ENCODE results near the gene PPP1R13B. TPM values are rescaled to one million over a fixed set of nuclear protein-coding genes. Genes with fewer than 3 reads are reported as not detected.

PPP1R13B gene
- total and polyA plus RNA-seq, 7 donors: 4.7 to 17.9 (median 13.3) TPM

DNA sequence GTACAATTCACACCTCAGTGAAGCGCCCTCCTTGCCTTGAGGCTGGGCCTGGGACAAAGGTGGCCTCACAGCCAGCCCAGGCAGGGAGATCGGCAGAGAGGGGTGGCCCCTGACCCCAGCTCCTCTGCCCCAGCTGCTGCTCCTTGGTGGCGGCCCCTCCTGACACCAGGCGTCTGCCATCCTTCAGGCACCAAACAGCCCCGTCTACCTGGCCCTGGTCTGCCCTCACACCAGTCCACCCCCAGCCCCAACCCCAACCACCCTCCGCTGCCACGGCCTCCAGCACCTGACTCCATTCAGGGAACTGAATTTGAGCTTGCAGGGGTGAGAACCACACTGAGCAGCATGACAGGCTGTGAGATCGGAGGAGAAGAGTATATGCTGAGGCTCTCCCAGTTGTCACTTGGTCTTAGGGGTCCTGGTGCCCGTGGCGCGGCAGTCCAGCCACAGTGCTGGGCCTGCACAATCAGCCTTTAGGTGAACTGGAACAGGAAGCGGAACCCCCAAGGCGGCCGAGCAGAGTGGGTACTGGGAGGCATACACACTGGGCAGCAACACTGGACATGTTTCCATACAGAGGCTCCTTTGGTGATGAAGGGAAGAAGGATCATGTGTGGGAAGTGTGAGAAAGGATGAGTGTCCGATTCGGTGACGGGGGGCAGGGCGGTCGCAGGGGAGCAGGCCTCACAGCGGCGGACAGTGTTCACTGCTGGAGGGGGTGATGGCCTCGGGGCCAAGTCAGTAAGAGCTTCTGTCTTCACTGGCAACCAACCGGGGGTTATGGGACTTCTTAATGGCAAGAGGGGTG is 113.1 kb downstream of the PPP1R13B start:
- TF ChIP-seq, protein P1, sequence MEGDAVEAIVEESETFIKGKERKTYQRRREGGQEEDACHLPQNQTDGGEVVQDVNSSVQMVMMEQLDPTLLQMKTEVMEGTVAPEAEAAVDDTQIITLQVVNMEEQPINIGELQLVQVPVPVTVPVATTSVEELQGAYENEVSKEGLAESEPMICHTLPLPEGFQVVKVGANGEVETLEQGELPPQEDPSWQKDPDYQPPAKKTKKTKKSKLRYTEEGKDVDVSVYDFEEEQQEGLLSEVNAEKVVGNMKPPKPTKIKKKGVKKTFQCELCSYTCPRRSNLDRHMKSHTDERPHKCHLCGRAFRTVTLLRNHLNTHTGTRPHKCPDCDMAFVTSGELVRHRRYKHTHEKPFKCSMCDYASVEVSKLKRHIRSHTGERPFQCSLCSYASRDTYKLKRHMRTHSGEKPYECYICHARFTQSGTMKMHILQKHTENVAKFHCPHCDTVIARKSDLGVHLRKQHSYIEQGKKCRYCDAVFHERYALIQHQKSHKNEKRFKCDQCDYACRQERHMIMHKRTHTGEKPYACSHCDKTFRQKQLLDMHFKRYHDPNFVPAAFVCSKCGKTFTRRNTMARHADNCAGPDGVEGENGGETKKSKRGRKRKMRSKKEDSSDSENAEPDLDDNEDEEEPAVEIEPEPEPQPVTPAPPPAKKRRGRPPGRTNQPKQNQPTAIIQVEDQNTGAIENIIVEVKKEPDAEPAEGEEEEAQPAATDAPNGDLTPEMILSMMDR (IDR thresholded peaks at IDR 0.05): no peak
- Histone ChIP-seq H3K4me3 (no peak overlapping the region), H3K27ac (no peak overlapping the region), H3K9me3 (no peaks in the 10 kb centered on the region), H3K36me3 (ENCODE audit: insufficient read depth in 1 of 2, low read depth in 1 of 2) (peaks cover 0 to 83% of the 10 kb centered on the region in 2 donors), H3K27me3 (ENCODE audit: insufficient read depth in 3 of 3, low read length in 2 of 3) (no peaks in the 10 kb centered on the region), H3K4me1 (peaks cover 12% of the 10 kb centered on the region)
- DNase-seq (peak in 1 of 2 donors; percentile 41), ATAC-seq (no peak)
- 89 to 94% (median 90%) methylated on average over 23 of the region's 23 CpGs for WGBS, 3 donors
- intact Hi-C loops (cut with DNase I): no loop called here

DNA sequence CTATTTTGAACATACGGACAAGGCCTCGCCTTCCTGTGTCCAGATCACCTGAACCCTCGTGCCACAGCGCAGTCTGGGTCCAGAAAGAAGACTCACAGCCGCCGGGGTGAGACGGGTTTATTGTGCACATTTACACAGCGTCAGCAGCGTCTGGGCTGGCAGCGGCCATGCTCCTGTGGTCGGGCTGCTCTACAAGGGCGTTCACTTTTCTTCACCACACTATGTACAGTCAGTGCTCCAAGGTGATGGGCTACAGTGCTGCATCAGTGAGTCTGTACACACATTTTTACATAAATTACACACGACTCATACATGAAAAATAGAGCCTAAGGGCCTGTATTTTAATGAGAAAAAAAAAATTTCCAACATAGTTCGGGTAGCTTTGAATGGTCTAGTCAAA is 113.7 kb downstream of the PPP1R13B start:
- Histone ChIP-seq H3K36me3 (ENCODE audit: insufficient read depth in 1 of 2, low read depth in 1 of 2) (peaks cover 0 to 82% of the 10 kb centered on the region in 2 donors), H3K27me3 (ENCODE audit: insufficient read depth in 3 of 3, low read length in 2 of 3) (no peaks in the 10 kb centered on the region), H3K4me1 (peaks cover 15% of the 10 kb centered on the region), H3K27ac (no peak overlapping the region), H3K9me3 (no peaks in the 10 kb centered on the region), H3K4me3 (no peak overlapping the region)
- TF ChIP-seq, protein P1 (IDR thresholded peaks at IDR 0.05): no peak
- WGBS, 3 donors: 89 to 92% (median 92%) methylated on average over 14 of the region's 14 CpGs
- intact Hi-C loops (cut with DNase I): no loop called here
- ATAC-seq (no peak), DNase-seq (peak in 1 of 2 donors; percentile 40)

DNA sequence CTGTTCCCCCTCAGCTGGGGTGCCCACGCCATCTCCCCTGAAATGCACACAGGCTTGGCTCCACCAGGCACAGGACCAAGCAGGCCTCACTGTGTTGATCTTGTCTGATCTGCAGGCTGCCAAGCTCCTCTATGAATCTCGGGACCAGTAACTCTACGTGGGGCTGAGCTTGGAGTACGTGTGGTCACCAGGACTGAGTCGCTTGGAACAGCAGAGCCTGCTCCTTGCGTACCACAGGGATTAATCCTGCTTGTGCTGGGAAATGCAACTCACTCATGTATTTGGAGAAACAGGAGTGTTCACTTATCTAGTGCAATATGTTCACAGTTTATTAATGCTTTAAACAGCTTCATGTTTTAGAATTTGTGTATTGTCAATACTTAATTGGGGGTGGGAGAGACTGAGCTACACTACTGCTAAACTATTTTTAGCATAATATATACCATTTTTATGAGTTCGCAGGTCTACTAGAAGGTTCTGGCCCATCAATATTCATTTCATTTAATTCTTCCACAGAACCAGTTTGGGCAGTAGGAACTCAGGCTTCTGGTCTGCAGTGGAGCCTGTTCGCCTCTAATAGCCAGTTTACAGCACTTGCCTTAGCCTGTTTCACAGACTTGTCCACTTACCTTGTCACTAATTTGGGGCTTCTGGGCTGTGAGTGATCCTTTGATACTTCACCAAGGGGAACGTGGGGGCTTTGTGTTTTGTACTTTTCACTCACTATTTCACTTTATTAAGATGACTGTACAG is 114.3 kb downstream of the PPP1R13B start:
- no peak for ATAC-seq
- 82 to 92% (median 84%) methylated on average over 9 of the region's 9 CpGs for WGBS, 3 donors
- H3K27me3 ChIP-seq (ENCODE audit: insufficient read depth in 3 of 3, low read length in 2 of 3): no peaks in the 10 kb centered on the region
- intact Hi-C loops (cut with DNase I): no loop called here
- no peak for DNase-seq
- TF ChIP-seq, protein P1 (IDR thresholded peaks at IDR 0.05): no peak
- H3K9me3 ChIP-seq: no peaks in the 10 kb centered on the region
- H3K4me3 ChIP-seq: no peak overlapping the region
- H3K36me3 ChIP-seq (ENCODE audit: insufficient read depth in 1 of 2, low read depth in 1 of 2): peaks cover 0 to 82% of the 10 kb centered on the region in 2 donors
- H3K27ac ChIP-seq: no peak overlapping the region
- H3K4me1 ChIP-seq: peaks cover 20% of the 10 kb centered on the region

DNA sequence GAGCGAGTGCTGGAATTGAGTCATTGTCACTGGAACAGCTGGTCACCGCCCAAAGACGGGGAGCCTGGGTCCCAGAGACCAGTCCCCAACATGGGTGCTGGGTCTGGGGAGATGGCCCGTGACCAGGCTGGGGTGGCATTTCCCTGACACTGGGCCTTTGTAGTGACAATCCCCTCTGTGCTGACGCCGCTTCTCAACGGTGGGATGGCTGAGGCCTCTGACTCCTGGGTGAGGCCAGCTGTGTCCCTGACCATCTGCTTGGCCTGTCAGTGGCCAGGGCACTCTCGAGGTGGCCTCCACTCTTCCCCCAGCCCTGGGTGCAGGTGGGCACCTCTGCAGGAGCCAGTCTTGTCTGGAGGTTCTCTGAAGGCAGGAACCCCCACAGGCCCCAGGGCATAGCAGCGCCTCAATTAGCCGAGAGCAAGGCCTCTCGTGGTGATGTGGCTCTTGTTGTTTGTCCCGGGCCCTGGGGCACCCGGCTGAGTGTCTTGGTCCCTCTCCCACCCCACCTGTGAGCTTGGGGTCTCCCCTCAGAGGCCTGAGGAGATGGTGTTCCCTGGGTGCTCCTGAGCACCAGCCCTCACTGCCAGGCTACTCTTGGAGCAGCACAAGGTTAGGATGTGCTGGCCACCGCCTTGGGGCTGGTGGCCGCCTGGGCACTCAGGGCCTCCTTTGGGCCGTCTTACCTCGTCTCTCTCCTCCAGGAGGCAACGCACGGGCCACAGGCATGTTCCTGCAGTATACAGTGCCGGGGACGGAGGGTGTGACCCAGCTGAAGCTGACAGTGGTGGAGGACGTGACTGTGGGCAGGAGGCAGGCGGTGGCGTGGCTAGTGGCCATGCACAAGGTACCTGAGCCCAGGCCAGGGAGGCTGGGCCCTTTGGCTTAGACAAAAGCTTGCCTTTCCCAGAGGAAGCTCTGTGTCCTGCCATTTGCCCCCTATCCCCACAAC is 115.2 kb downstream of the PPP1R13B start:
- H3K36me3 ChIP-seq (ENCODE audit: insufficient read depth in 1 of 2, low read depth in 1 of 2): peaks cover 0 to 80% of the 10 kb centered on the region in 2 donors
- peaks cover 20% of the 10 kb centered on the region for H3K4me1 ChIP-seq
- H3K4me3 ChIP-seq: no peak overlapping the region
- TF ChIP-seq, protein P1 (IDR thresholded peaks at IDR 0.05): no peak
- H3K27me3 ChIP-seq (ENCODE audit: insufficient read depth in 3 of 3, low read length in 2 of 3): no peaks in the 10 kb centered on the region
- DNase-seq (peak in 1 of 2 donors; percentile 50), ATAC-seq (peak in 1 of 4 donors; percentile 34)
- no peak overlapping the region for H3K27ac ChIP-seq
- intact Hi-C loops (cut with DNase I): no loop called here
- 84 to 89% (median 84%) methylated on average over 21 to 24 of the region's 24 CpGs for WGBS, 3 donors
- no peaks in the 10 kb centered on the region for H3K9me3 ChIP-seq
